PC-3 (cell line): Measurements from ENCODE around the gene PEX5L.

Source experiments
- EZH2 ChIP-seq: fragments of 300-600 bp; sonication (generic); IDR thresholded peaks from one replicate; pipeline ENCODE4 v1.6.1; 2017; ENCODE audit warnings: antibody characterized with exemption, mild to moderate bottlenecking, low read length; ENCODE audit not compliant: unreplicated experiment
- EZH2phosphoT487 ChIP-seq: fragments of 300-600 bp; sonication (generic); IDR thresholded peaks from 2 replicates; pipeline ENCODE4 v1.6.1; 2018; ENCODE audit warnings: mild to moderate bottlenecking, antibody characterized with exemption, low read length, borderline replicate concordance
- TF ChIP-seq, protein P1 (sequence below): fragments of 300-600 bp; sonication (generic); conservative IDR thresholded peaks from 2 replicates; pipeline ENCODE4 v1.5.1; 2017; ENCODE audit warnings: antibody characterized with exemption, low read depth, mild to moderate bottlenecking, low read length

DNA sequence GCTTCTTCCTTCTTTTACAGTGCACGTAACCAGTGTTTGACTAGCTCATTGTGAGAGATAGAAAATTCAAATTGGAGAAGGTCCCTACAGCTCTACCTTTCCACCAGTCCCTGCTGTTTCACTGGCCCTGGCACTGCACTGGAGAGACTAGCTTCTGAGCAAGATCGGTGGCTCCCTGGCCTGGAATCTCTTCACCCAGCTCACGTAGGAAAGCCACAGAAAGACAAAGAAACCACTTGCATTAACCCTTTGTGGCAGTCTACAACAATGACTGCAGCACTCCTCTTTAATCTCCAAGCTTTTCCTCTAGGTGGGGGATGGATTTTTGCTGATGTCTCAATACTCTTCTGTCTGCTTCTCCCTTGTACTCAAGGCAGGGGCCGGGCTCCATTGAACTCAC is 155.9 kb downstream of the PEX5L start:
- no peak for TF ChIP-seq EZH2
- TF ChIP-seq, protein P1, sequence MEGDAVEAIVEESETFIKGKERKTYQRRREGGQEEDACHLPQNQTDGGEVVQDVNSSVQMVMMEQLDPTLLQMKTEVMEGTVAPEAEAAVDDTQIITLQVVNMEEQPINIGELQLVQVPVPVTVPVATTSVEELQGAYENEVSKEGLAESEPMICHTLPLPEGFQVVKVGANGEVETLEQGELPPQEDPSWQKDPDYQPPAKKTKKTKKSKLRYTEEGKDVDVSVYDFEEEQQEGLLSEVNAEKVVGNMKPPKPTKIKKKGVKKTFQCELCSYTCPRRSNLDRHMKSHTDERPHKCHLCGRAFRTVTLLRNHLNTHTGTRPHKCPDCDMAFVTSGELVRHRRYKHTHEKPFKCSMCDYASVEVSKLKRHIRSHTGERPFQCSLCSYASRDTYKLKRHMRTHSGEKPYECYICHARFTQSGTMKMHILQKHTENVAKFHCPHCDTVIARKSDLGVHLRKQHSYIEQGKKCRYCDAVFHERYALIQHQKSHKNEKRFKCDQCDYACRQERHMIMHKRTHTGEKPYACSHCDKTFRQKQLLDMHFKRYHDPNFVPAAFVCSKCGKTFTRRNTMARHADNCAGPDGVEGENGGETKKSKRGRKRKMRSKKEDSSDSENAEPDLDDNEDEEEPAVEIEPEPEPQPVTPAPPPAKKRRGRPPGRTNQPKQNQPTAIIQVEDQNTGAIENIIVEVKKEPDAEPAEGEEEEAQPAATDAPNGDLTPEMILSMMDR = no peak
- TF ChIP-seq EZH2phosphoT487 = no peak
